ENCODE measurements around the gene CCDC88A. TPM values are rescaled to one million over a fixed set of nuclear protein-coding genes. Genes with fewer than 3 reads are reported as not detected.
"Not testable (repeated sequence)": the region's sequence is repeated elsewhere in the genome, so short reads cannot be mapped to it uniquely, and the experiment has no call there.

The CCDC88A gene
- total RNA-seq, 1 donor from 2014 or later: 400 TPM

DNA sequence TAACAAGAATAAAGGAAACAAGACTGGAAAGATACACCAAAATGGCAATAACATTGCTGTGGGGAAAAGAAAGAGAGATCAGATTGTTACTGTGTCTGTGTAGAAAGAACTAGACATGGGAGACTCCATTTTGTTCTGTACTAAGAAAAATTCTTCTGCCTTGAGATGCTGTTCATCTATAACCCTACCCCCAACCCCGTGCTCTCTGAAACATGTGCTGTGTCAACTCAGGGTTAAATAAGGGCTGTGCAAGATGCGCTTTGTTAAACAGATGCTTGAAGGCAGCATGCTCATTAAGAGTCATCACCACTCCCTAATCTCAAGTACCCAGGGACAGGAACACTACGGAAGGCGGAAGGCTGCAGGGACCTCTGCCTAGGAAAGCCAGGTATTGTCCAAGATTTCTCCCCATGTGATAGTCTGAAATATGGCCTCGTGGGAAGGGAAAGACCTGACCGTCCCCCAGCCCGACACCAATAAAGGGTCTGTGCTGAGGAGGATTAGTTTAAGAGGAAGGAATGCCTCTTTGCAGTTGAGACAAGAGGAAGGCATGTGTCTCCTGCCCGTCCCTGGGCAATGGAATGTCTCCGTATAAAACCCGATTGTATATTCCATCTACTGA, 140.3 kb downstream of the CCDC88A start:
- peak overlapping the region; percentile 68 for H3K4me3 Mint-ChIP-seq (ENCODE audit: unreplicated experiment)
- H3K9me3 Mint-ChIP-seq (ENCODE audit: unreplicated experiment): peaks cover 13% of the 10 kb centered on the region
- H3K27ac Mint-ChIP-seq (ENCODE audit: unreplicated experiment): peak overlapping the region; percentile 96
- DNase-seq: peak; percentile 30
- not testable (repeated sequence) for H3K36me3 Mint-ChIP-seq (ENCODE audit: unreplicated experiment); H3K27me3 Mint-ChIP-seq (ENCODE audit: unreplicated experiment)
- H3K4me1 Mint-ChIP-seq (ENCODE audit: low read depth, unreplicated experiment): peaks cover 12% of the 10 kb centered on the region

- DNase-seq: no peak
- peaks cover 9% of the 10 kb centered on the region for H3K9me3 Mint-ChIP-seq (ENCODE audit: unreplicated experiment)
- no peaks in the 10 kb centered on the region for H3K36me3 Mint-ChIP-seq (ENCODE audit: unreplicated experiment)
- TF ChIP-seq, protein P1, sequence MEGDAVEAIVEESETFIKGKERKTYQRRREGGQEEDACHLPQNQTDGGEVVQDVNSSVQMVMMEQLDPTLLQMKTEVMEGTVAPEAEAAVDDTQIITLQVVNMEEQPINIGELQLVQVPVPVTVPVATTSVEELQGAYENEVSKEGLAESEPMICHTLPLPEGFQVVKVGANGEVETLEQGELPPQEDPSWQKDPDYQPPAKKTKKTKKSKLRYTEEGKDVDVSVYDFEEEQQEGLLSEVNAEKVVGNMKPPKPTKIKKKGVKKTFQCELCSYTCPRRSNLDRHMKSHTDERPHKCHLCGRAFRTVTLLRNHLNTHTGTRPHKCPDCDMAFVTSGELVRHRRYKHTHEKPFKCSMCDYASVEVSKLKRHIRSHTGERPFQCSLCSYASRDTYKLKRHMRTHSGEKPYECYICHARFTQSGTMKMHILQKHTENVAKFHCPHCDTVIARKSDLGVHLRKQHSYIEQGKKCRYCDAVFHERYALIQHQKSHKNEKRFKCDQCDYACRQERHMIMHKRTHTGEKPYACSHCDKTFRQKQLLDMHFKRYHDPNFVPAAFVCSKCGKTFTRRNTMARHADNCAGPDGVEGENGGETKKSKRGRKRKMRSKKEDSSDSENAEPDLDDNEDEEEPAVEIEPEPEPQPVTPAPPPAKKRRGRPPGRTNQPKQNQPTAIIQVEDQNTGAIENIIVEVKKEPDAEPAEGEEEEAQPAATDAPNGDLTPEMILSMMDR (IDR thresholded peaks at IDR 0.05; ENCODE audit: partially characterized antibody, unreplicated experiment): no peak
- H3K4me3 Mint-ChIP-seq (ENCODE audit: unreplicated experiment): no peak overlapping the region
- H3K4me1 Mint-ChIP-seq (ENCODE audit: low read depth, unreplicated experiment): peaks cover 12% of the 10 kb centered on the region
- no peak overlapping the region for H3K27ac Mint-ChIP-seq (ENCODE audit: unreplicated experiment)
- H3K27me3 Mint-ChIP-seq (ENCODE audit: unreplicated experiment): peaks cover 2% of the 10 kb centered on the region
These were observed 142.3 kb downstream of the CCDC88A start for GRCh38 chr2:55277310-55277709.

- not testable (repeated sequence) for H3K27ac Mint-ChIP-seq (ENCODE audit: unreplicated experiment); H3K9me3 Mint-ChIP-seq (ENCODE audit: unreplicated experiment); H3K4me1 Mint-ChIP-seq (ENCODE audit: low read depth, unreplicated experiment); H3K4me3 Mint-ChIP-seq (ENCODE audit: unreplicated experiment); DNase-seq; H3K36me3 Mint-ChIP-seq (ENCODE audit: unreplicated experiment); H3K27me3 Mint-ChIP-seq (ENCODE audit: unreplicated experiment)
These were observed 145.3 kb downstream of the CCDC88A start for GRCh38 chr2:55274346-55274745.

DNA sequence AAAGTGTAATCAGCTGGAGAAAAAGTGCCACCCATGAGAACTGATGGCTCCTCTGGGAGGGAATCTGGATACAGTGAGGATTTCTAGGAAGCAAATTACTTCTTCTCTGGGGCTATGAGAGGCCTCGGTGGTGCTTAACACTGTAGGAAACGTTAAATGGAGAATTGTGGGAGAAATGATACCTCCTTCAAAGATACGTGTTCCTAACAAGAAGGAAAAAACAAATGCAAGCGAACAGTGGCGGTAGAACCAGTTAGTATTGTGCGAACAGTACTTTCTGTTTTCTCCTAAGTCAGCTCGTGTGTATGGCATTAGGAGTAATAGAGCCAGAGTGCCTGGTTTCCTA, 150.0 kb downstream of the CCDC88A start:
- Mint-ChIP-seq H3K4me3 (ENCODE audit: unreplicated experiment) (peak overlapping the region; percentile 94), H3K9me3 (ENCODE audit: unreplicated experiment) (peaks cover 3% of the 10 kb centered on the region), H3K4me1 (ENCODE audit: low read depth, unreplicated experiment) (peaks cover 2% of the 10 kb centered on the region), H3K36me3 (ENCODE audit: unreplicated experiment) (no peaks in the 10 kb centered on the region), H3K27me3 (ENCODE audit: unreplicated experiment) (peaks cover 5% of the 10 kb centered on the region), H3K27ac (ENCODE audit: unreplicated experiment) (peak overlapping the region; percentile 81)
- TF ChIP-seq, protein P1 (IDR thresholded peaks at IDR 0.05; ENCODE audit: partially characterized antibody, unreplicated experiment): no peak
- no peak for DNase-seq

DNA sequence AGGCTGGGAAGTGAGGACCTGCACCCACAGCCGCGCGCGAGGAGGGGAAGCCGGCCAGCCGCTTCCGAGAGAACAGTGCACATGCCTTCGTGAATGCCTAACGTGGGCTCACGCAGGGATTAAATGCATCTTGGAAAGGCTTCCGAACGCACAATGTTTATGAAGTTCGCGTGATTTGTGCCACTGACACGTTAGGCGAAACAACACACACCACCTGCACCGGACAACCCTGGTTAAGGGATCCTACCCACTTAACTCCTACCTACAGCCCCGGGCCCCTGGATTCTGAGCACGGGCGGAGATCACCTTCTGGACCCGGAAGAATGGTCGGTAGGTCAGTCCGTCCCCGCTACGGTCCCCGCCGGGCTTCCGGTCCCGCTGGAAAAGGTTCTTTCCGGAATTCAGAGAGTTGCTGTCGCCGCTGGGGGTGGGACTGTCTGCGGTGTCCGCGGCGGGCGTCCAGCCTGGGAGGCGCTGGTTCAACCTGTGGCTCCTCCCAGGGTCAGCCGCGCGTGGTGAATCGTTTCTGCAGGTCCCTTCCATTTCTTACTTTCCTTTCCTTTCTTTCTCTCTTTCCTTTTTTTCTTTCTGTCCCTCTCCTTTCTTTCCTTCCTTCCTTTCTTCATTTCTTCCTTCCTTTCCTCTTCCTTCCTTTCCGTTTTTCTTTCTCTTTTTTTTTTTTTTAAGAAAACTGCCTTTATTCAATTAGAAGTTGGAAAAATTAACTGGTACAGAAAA, 150.6 kb downstream of the CCDC88A start, which contains the start of gene MTIF2:
MTIF2 (minus strand) TSS at position 325 of the 738 bp plus-strand sequence. CDS start 5,373 bp downstream, outside the sequence.
- peak within 1 kb of the TSS; percentile 94 for H3K4me3 Mint-ChIP-seq (ENCODE audit: unreplicated experiment)
- TF ChIP-seq, protein P1 (IDR thresholded peaks at IDR 0.05; ENCODE audit: partially characterized antibody, unreplicated experiment): no peak
- peaks cover 3% of the 10 kb centered on the region for H3K9me3 Mint-ChIP-seq (ENCODE audit: unreplicated experiment)
- peak; percentile 97 for DNase-seq
- peaks cover 2% of the 10 kb centered on the region for H3K4me1 Mint-ChIP-seq (ENCODE audit: low read depth, unreplicated experiment)
- no peaks in the 10 kb centered on the region for H3K36me3 Mint-ChIP-seq (ENCODE audit: unreplicated experiment)
- H3K27me3 Mint-ChIP-seq (ENCODE audit: unreplicated experiment): peaks cover 5% of the 10 kb centered on the region
- H3K27ac Mint-ChIP-seq (ENCODE audit: unreplicated experiment): peak within 1 kb of the TSS; percentile 81
